Measurements from ENCODE around the gene SLC39A6.
"Not testable (repeated sequence)": the region's sequence is repeated elsewhere in the genome, so short reads cannot be mapped to it uniquely, and the experiment has no call there.

Gene SLC39A6

GRCh38 chr18:36083729-36084128 lies 45.4 kb downstream of the SLC39A6 start:
- in situ Hi-C loops (cut with MboI; ENCODE audit: low pct_unique_long_range_greater_than_20kb, low sequenced_read_pairs, unreplicated experiment): no loop called here
- DNase-seq (ENCODE audit: low spot score): no peak
- no peak for TF ChIP-seq CTCF (IDR thresholded peaks at IDR 0.05; ENCODE audit: extremely low read depth, insufficient read depth, missing control alignments)

GRCh38 chr18:36081118-36081517 lies 48.0 kb downstream of the SLC39A6 start:
- in situ Hi-C loops (cut with MboI; ENCODE audit: low pct_unique_long_range_greater_than_20kb, low sequenced_read_pairs, unreplicated experiment); DNase-seq (ENCODE audit: low spot score): not testable (repeated sequence)

GRCh38 chr18:36078751-36079529 lies 50.2 kb downstream of the SLC39A6 start:
- no peak for TF ChIP-seq CTCF (IDR thresholded peaks at IDR 0.05; ENCODE audit: extremely low read depth, insufficient read depth, missing control alignments)
- in situ Hi-C loops (cut with MboI; ENCODE audit: low pct_unique_long_range_greater_than_20kb, low sequenced_read_pairs, unreplicated experiment): no loop called here
- no peak for DNase-seq (ENCODE audit: low spot score)

- in situ Hi-C loops (cut with MboI; ENCODE audit: low pct_unique_long_range_greater_than_20kb, low sequenced_read_pairs, unreplicated experiment); DNase-seq (ENCODE audit: low spot score): not testable (repeated sequence)
Observed at GRCh38 chr18:36077764-36078163, 51.4 kb downstream of the SLC39A6 start.

GRCh38 chr18:36075862-36076587 lies 53.1 kb downstream of the SLC39A6 start:
- no peak for TF ChIP-seq CTCF (IDR thresholded peaks at IDR 0.05; ENCODE audit: extremely low read depth, insufficient read depth, missing control alignments)
- no peak for DNase-seq (ENCODE audit: low spot score)
- in situ Hi-C loops (cut with MboI; ENCODE audit: low pct_unique_long_range_greater_than_20kb, low sequenced_read_pairs, unreplicated experiment): no loop called here

GRCh38 chr18:36074435-36074834 lies 54.7 kb downstream of the SLC39A6 start:
- in situ Hi-C loops (cut with MboI; ENCODE audit: low pct_unique_long_range_greater_than_20kb, low sequenced_read_pairs, unreplicated experiment): no loop called here
- no peak for DNase-seq (ENCODE audit: low spot score)
- no peak for TF ChIP-seq CTCF (IDR thresholded peaks at IDR 0.05; ENCODE audit: extremely low read depth, insufficient read depth, missing control alignments)

- DNase-seq (ENCODE audit: low spot score): no peak
- in situ Hi-C loops (cut with MboI; ENCODE audit: low pct_unique_long_range_greater_than_20kb, low sequenced_read_pairs, unreplicated experiment): no loop called here
- no peak for TF ChIP-seq CTCF (IDR thresholded peaks at IDR 0.05; ENCODE audit: extremely low read depth, insufficient read depth, missing control alignments)
Observed at GRCh38 chr18:36073676-36074075, 55.5 kb downstream of the SLC39A6 start.

- in situ Hi-C loops (cut with MboI; ENCODE audit: low pct_unique_long_range_greater_than_20kb, low sequenced_read_pairs, unreplicated experiment); DNase-seq (ENCODE audit: low spot score): not testable (repeated sequence)
Observed at GRCh38 chr18:36072406-36072805, 56.7 kb downstream of the SLC39A6 start.
